ENCODE results near the gene ELOVL4.

ELOVL4 gene

GRCh38 chr6:79913369-79913768 lies 34.0 kb downstream of the ELOVL4 start:
- DNase-seq (ENCODE audit: low read depth, low spot score) = no peak

GRCh38 chr6:79911992-79912391 lies 35.4 kb downstream of the ELOVL4 start:
- DNase-seq (ENCODE audit: low read depth, low spot score) = no peak

- DNase-seq (ENCODE audit: low read depth, low spot score) = no peak
These were observed 37.8 kb downstream of the ELOVL4 start for GRCh38 chr6:79909517-79909916.

- no peak for DNase-seq (ENCODE audit: low read depth, low spot score)
These were observed 45.3 kb downstream of the ELOVL4 start for GRCh38 chr6:79902046-79902445.

- no peak for DNase-seq (ENCODE audit: low read depth, low spot score)
These were observed 49.3 kb downstream of the ELOVL4 start for GRCh38 chr6:79898076-79898475.

GRCh38 chr6:79896075-79896449 lies 51.3 kb downstream of the ELOVL4 start:
- no peak for DNase-seq (ENCODE audit: low read depth, low spot score)

GRCh38 chr6:79895382-79896074 lies 51.8 kb downstream of the ELOVL4 start:
- DNase-seq (ENCODE audit: low read depth, low spot score) = no peak

GRCh38 chr6:79894939-79895338 lies 52.4 kb downstream of the ELOVL4 start:
- no peak for DNase-seq (ENCODE audit: low read depth, low spot score)

- no peak for DNase-seq (ENCODE audit: low read depth, low spot score)
These were observed 58.8 kb downstream of the ELOVL4 start for GRCh38 chr6:79888587-79888986.

- DNase-seq (ENCODE audit: low read depth, low spot score) = no peak
These were observed 69.1 kb downstream of the ELOVL4 start for GRCh38 chr6:79878142-79878748.

- DNase-seq (ENCODE audit: low read depth, low spot score) = no peak
These were observed 72.7 kb downstream of the ELOVL4 start for GRCh38 chr6:79874531-79875134.

GRCh38 chr6:79872986-79873385 lies 74.4 kb downstream of the ELOVL4 start:
- no peak for DNase-seq (ENCODE audit: low read depth, low spot score)

- no peak for DNase-seq (ENCODE audit: low read depth, low spot score)
These were observed 75.0 kb downstream of the ELOVL4 start for GRCh38 chr6:79872303-79872702.

- DNase-seq (ENCODE audit: low read depth, low spot score) = peak; percentile 67
These were observed 77.7 kb downstream of the ELOVL4 start for GRCh38 chr6:79869600-79870084.

- no peak for DNase-seq (ENCODE audit: low read depth, low spot score)
These were observed 78.2 kb downstream of the ELOVL4 start for GRCh38 chr6:79869184-79869583.

GRCh38 chr6:79868098-79868722 lies 79.1 kb downstream of the ELOVL4 start:
- no peak for DNase-seq (ENCODE audit: low read depth, low spot score)
